GM12878 (cell line): ENCODE measurements around the gene FBXL22. TPM values are rescaled to one million over a fixed set of nuclear protein-coding genes. Genes with fewer than 3 reads are reported as not detected.

Source experiments
- BRCA1 ChIP-seq: IDR thresholded peaks from 2 replicates; pipeline ENCODE4 v1.6.1; 2011; ENCODE audit warnings: low read depth, low read length, improper control_type of control experiment
- CHD4 ChIP-seq: fragments of 200-600 bp; sonication (generic); IDR thresholded peaks from 2 replicates; pipeline ENCODE4 v1.6.1; 2016; ENCODE audit warnings: mild to moderate bottlenecking
- ELK1 ChIP-seq: IDR thresholded peaks from 2 replicates; pipeline ENCODE4 v1.6.1; 2012; ENCODE audit warnings: low read depth, low read length, improper control_type of control experiment
- IKZF1 ChIP-seq: fragments of 450-650 bp; conservative IDR thresholded peaks from 2 replicates; pipeline ENCODE4 v1.6.1; 2017; ENCODE audit warnings: antibody characterized with exemption, mild to moderate bottlenecking
- IRF4 ChIP-seq: IDR thresholded peaks from 2 replicates; pipeline ENCODE4 v1.6.1; 2011; ENCODE audit warnings: low read depth, low read length
- MYC ChIP-seq: IDR thresholded peaks from 2 replicates; pipeline ENCODE4 v1.6.1; 2011; ENCODE audit warnings: mild to moderate bottlenecking, low read length, moderate library complexity, inconsistent platforms; ENCODE audit not compliant: insufficient read depth, insufficient replicate concordance, insufficient read length, severe bottlenecking
- NFXL1 ChIP-seq: fragments of 450-650 bp; IDR thresholded peaks from 2 replicates; pipeline ENCODE4 v1.6.1; 2017; ENCODE audit warnings: antibody characterized with exemption, mild to moderate bottlenecking, borderline replicate concordance
- RBBP5 ChIP-seq: fragments of 200-600 bp; sonication (generic); conservative IDR thresholded peaks from 2 replicates; pipeline ENCODE4 v1.6.1; 2016
- RFX5 ChIP-seq: IDR thresholded peaks from 2 replicates; pipeline ENCODE4 v1.6.1; 2011; ENCODE audit warnings: low read depth, low read length, improper control_type of control experiment
- SKIL ChIP-seq: fragments of 450-650 bp; IDR thresholded peaks from 2 replicates; pipeline ENCODE4 v1.6.1; 2017; ENCODE audit warnings: mild to moderate bottlenecking, low read depth, inconsistent platforms; ENCODE audit not compliant: poor library complexity, severe bottlenecking
- STAT1 ChIP-seq: fragments of 450-650 bp; conservative IDR thresholded peaks from 2 replicates; pipeline ENCODE4 v1.6.1; 2014; ENCODE audit warnings: antibody characterized with exemption, mild to moderate bottlenecking
- USF1 ChIP-seq: IDR thresholded peaks from 2 replicates; pipeline ENCODE4 v1.6.1; 2011; ENCODE audit warnings: borderline replicate concordance, low read depth, mild to moderate bottlenecking, moderate library complexity, mixed read lengths, low read length; ENCODE audit not compliant: insufficient read depth; ENCODE audit errors: extremely low read length
- ZBTB40 ChIP-seq: fragments of 450-650 bp; IDR thresholded peaks from 2 replicates; pipeline ENCODE4 v1.6.1; 2016; ENCODE audit warnings: mild to moderate bottlenecking, moderate library complexity, borderline replicate concordance
- polyA plus RNA-seq, 11 experiments: library from polyadenylated mRNA; depleted of rRNA in 4 of 11; unstranded in 6 of 11; stranded (reverse) in 5 of 11; fragments of >200 nt; fragmentation: Nextera tagmentation in 4 of 11; fragmentation: Illumina TruSeq in 1 of 11; extraction: Ambion mirVana in 4 of 11; extraction: Trizol in 1 of 11; gene quantifications; 1 replicate in 1 of 11; 2 replicates in 10 of 11; pipeline versions ENCODE4 v1.2.1 to v1.2.3, GENCODE V29; 2011 to 2016; ENCODE audit warnings: inconsistent platforms in 2 of 11, missing spikeins in 2 of 11, low read depth in 1 of 11
- total RNA-seq, 4 experiments: library from RNA; depleted of rRNA in 3 of 4; stranded (reverse); fragments of >200 nt in 3 of 4; fragmentation: Illumina TruSeq in 1 of 4; extraction: Trizol in 1 of 4; gene quantifications; 2 replicates each; pipeline versions ENCODE4 v1.2.1 to v1.2.3, GENCODE V29; 2013 to 2021
- TF ChIP-seq, protein P1 (sequence below): fragments of 450-650 bp; IDR thresholded peaks from 2 replicates; pipeline ENCODE4 v1.6.1; 2018; ENCODE audit warnings: mild to moderate bottlenecking, low read depth, moderate library complexity; ENCODE audit not compliant: partially characterized antibody
- TF ChIP-seq, protein P2 (sequence below): fragments of 150-350 bp; IDR thresholded peaks from 2 replicates; pipeline ENCODE4 v1.6.1; 2016; ENCODE audit warnings: low read depth, low read length

The FBXL22 gene
- total and polyA plus RNA-seq, 10 of the 15 experiments (the other 5 are each of a cell fraction or from before 2014, with no cell fraction given): 0.05 to 2.6 (median 0.52) TPM

DNA sequence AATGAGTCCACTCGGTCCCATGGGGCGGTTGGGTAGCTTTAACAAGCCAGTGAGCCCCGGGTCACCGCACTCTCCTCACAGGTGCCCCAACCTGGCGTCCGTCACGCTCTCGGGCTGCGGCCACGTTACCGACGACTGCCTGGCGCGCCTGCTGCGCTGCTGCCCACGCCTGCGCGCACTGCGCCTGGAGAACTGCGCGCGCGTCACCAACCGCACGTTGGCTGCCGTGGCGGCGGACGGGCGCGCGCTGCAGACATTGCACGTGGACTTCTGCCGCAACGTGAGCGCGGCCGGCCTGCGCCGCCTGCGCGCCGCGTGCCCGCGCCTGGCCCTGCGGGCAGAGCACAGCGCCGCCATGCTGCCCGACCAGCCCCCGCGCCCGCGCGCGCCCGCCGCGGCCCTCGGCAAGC is 3.4 kb downstream of the FBXL22 start (continued):
- TF ChIP-seq RFX5 (no peak), IKZF1 (peak; percentile 85), IRF4 (no peak), ZBTB40 (no peak), CHD4 (no peak), RBBP5 (no peak), NFXL1 (no peak), BRCA1 (no peak), MYC (peak; percentile 89), USF1 (peak; percentile 14), SKIL (no peak), ELK1 (no peak), STAT1 (no peak)
- TF ChIP-seq, protein P1, sequence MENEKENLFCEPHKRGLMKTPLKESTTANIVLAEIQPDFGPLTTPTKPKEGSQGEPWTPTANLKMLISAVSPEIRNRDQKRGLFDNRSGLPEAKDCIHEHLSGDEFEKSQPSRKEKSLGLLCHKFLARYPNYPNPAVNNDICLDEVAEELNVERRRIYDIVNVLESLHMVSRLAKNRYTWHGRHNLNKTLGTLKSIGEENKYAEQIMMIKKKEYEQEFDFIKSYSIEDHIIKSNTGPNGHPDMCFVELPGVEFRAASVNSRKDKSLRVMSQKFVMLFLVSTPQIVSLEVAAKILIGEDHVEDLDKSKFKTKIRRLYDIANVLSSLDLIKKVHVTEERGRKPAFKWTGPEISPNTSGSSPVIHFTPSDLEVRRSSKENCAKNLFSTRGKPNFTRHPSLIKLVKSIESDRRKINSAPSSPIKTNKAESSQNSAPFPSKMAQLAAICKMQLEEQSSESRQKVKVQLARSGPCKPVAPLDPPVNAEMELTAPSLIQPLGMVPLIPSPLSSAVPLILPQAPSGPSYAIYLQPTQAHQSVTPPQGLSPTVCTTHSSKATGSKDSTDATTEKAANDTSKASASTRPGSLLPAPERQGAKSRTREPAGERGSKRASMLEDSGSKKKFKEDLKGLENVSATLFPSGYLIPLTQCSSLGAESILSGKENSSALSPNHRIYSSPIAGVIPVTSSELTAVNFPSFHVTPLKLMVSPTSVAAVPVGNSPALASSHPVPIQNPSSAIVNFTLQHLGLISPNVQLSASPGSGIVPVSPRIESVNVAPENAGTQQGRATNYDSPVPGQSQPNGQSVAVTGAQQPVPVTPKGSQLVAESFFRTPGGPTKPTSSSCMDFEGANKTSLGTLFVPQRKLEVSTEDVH: no peak
- TF ChIP-seq, protein P2, sequence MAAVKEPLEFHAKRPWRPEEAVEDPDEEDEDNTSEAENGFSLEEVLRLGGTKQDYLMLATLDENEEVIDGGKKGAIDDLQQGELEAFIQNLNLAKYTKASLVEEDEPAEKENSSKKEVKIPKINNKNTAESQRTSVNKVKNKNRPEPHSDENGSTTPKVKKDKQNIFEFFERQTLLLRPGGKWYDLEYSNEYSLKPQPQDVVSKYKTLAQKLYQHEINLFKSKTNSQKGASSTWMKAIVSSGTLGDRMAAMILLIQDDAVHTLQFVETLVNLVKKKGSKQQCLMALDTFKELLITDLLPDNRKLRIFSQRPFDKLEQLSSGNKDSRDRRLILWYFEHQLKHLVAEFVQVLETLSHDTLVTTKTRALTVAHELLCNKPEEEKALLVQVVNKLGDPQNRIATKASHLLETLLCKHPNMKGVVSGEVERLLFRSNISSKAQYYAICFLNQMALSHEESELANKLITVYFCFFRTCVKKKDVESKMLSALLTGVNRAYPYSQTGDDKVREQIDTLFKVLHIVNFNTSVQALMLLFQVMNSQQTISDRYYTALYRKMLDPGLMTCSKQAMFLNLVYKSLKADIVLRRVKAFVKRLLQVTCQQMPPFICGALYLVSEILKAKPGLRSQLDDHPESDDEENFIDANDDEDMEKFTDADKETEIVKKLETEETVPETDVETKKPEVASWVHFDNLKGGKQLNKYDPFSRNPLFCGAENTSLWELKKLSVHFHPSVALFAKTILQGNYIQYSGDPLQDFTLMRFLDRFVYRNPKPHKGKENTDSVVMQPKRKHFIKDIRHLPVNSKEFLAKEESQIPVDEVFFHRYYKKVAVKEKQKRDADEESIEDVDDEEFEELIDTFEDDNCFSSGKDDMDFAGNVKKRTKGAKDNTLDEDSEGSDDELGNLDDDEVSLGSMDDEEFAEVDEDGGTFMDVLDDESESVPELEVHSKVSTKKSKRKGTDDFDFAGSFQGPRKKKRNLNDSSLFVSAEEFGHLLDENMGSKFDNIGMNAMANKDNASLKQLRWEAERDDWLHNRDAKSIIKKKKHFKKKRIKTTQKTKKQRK: no peak
